Peyer's patch (tissue), 4 donors: ENCODE results near the gene SYPL2.

ENCODE experiments used
- CTCF ChIP-seq, 6 experiments: fragments of 450-650 bp in 4 of 6; fragments of 200-600 bp in 2 of 6; sonication (generic) in 1 of 6; IDR thresholded peaks; one replicate each; pipeline ENCODE4 v1.5.1; 2017 to 2019; ENCODE audit warnings: antibody characterized with exemption in 6 of 6, mild to moderate bottlenecking in 3 of 6, moderate library complexity in 1 of 6
- POLR2A ChIP-seq, 2 donors: fragments of 450-650 bp; IDR thresholded peaks; one replicate each; pipeline ENCODE4 v1.5.1; 2017; ENCODE audit warnings: antibody characterized with exemption in 2 of 2, mild to moderate bottlenecking in 2 of 2, moderate library complexity in 2 of 2

- TF ChIP-seq CTCF (IDR thresholded peaks at IDR 0.05) (no peak), POLR2A (IDR thresholded peaks at IDR 0.05) (no peak)
Measured at GRCh38 chr1:109502364-109502851, 36.1 kb downstream of the SYPL2 start.
